Activated CD4-positive, CD25-positive, alpha-beta regulatory T cell treated with anti-CD3 and anti-CD28 coated beads, Interleukin-2, amount 50 U/mL, for 24 hours (primary cell): ENCODE measurements around the gene ELMO1.

Experiments used
- ATAC-seq, 2 donors: fragments of 150-1000 bp; cut with Tn5 transposase; one replicate each; pipeline ENCODE4 v1.10.0; 2021; ENCODE audit warnings: mild to moderate bottlenecking in 1 of 2, moderate library complexity in 1 of 2

The ELMO1 gene

DNA sequence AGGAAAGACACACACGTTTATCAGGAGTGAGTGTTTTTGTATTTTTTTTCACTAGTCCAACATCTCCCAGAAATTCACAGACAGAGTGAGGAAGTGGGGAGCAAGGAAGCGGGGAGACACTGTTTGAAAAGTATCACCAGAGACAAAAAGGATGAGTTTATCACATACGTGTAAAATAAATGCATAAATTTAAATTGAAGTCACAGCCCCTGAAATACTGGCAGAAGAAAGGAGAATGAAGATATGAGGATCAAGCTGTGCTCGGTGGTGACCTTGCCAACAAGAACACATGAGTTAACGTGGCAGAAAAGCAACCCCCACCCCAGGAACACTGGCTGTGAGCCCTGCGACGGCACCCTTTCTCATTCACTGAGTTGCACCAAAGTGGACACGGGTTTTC lies 407.2 kb downstream of the ELMO1 start:
- ATAC-seq: no peak

DNA sequence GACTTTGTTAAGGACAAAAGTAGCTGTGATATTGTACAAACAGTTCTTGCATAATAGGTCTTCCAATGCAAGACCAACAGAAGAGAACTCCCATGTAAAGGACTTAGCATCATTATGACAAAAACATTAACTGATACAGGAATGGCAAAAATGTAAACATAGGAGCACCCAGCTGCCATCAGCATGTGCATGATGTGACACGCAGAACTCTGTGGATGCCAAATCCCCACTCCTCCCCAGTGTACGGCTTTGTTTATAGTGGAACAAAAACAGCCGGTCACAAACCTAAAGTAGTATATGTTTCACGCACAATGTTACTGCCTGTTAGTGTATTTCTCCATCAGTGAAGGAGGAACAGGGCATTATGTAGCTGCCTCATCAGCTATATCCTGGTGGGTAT lies 408.3 kb downstream of the ELMO1 start:
- no peak for ATAC-seq

DNA sequence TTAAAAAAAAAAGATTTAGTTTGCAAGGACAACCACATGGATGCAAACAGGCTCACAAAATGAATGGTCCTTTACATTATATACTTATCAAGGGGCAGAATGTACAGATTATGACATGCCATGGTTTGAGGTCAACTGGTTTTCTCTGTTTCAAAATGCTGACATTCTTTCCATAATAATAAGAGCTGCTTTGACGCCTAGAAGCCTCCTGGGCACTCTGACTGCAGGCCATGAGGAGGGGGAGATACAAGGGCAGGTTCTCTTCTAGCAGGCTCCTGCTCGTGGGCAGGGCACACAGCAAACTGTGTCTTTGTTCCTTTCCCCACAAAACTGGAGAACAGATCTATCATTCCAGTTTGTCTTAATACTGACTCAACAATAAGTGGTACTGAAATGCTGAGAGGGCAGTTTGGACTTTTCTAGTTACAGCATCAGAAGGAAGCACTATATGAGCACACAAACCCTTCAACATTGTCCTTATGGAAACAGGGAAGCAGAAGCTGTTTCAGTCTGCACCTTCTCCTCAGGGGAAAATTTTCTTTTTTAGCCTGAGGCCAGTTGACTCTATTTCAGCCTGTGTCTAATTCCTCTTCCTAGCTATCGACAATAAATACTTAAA lies 409.4 kb downstream of the ELMO1 start:
- ATAC-seq: no peak

DNA sequence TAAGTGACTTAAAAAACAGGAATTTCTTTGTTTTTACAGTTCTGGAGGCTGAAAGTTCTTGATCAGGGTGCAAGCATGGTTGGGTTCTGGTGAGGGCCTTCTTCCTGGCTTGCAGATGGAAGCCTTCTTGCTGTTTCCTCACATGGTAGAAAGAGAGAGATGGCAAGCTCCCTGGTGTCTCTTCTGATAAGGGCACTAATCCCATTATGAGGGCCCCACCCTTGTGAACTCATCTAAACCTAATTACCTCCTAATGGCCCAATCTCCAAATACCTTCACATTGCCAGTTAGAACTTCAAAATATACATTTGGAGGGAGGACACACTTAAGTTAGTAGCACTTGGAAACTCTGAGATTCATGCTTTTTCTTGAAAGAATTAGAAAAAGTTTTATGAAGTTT lies 410.0 kb downstream of the ELMO1 start:
- ATAC-seq: no peak

DNA sequence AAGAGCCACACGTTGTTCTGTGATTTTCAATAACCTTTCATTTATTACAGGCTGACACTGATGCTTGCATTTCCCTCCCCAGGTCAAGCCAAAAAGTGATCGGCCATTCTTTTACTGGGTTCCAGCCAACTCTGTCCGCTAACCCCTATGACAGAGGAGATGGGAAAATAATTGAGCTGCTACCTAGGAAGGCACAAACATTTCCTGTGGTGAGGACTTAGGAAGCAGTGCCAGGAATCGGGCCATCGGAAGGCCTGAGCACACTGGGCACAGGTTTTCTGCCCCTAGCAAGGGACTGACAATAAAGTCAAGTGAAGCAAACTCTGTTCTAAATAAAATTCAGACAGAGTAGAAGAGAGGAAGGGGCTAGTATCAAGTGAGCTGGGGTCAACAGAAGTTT lies 411.4 kb downstream of the ELMO1 start:
- ATAC-seq: no peak

DNA sequence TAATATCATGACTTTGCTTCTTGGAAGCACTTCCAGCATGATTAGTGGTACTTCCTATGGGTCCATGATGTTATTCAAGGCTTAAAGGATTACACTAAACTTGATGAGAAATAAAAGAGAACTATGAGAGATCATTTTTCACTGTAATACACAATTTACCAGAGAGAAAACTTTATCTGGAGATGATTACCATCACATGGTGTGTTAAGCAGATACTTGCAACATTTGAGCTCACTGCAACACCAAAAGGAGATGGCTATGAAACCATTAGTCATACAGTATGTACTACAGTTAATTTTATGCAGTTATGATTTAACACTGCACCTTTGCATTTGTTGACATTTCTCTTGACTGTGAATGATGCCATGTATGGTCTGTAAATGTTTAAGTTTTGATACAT lies 413.0 kb downstream of the ELMO1 start:
- ATAC-seq: no peak

DNA sequence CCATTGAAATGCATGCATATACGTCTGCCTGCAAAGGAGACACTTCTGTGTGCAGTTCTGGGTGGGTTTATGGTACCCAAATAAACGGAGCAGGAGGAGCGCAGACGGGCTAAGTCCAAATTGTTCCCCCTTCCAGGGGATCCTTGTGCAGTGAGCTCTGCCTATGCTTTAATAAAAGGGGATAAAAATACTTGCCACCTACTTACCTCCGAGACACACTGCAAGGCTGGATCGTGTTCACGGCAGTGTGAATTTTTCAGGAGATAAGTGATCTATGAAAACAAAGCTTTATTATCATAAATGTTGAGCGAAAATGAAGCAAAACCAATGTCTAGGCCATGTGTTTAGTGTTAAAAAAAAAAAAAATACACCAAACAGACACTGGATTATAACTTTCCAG lies 415.5 kb downstream of the ELMO1 start:
- ATAC-seq: no peak

DNA sequence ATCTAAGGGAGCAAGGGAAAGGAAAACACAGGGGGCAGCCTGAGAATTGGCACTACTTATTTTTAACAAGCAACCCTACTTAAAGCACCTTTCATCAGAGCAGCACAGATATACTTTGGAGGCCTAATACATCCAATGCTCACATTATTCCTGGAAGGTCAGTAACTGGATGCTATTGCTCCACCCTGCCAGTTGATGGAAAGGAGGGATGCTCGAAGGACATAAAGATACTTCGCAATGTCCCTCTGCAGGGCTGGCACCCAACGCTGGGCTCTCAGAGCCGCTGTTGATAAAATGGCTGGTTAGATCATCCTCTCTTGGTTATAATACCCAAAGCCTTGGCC lies 416.4 kb downstream of the ELMO1 start:
- no peak for ATAC-seq

DNA sequence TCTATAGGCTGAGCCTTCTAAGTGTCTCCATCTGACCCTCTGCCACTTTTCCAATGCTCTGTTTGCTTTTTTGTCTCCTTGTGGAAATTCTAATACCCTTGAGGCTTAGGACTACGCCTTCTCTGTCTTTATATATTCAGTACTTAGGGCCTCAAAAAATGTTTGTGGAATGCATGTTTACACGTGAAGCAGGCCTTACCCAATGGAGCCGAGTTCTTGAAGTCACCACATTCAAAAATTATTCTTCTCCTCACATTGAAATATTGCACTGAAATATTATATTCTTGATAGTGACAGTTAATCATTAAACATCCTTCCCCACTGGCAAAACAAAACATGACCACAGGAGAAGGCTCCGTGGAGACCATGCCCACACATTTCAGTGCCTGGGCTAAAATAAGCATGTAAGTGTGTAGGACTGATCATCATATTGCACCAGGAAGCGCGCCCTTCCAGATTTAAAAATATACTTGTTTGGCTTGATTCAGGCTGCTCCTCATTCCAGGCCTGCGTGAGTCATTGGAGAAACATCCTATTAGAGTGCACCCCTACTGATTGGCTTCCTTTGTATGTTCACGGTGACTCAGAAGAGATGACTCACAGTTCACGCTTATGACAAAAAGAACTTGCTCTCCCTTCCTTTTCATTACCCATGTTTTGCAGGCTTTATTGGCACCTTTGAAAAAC lies 416.9 kb downstream of the ELMO1 start:
- peak; percentile 89 to 96 for ATAC-seq

DNA sequence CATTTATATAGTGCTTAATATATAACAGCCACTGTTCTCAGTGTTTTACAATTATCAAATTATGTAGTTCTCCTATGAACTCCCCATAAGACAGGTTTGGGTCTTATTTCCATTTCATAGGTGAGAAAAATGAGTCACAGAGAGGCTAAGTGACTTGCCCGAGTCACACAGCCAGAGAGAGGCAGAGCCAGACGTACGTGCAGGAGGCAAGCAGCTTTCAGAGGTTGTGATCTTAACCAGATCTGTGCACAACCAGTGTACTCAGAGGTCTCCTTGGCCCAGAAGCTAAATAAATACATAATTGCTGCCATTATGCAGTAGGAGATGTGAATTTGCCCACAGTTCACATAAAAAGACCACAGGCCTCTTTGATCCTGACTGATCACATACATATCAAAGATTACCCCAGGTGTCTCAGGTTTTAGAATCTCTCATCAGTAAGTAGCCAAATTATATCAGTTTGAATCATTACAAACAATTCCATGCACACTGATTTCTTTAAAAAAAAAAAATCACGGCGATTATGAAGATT lies 419.7 kb downstream of the ELMO1 start:
- peak; percentile 69 to 79 for ATAC-seq

DNA sequence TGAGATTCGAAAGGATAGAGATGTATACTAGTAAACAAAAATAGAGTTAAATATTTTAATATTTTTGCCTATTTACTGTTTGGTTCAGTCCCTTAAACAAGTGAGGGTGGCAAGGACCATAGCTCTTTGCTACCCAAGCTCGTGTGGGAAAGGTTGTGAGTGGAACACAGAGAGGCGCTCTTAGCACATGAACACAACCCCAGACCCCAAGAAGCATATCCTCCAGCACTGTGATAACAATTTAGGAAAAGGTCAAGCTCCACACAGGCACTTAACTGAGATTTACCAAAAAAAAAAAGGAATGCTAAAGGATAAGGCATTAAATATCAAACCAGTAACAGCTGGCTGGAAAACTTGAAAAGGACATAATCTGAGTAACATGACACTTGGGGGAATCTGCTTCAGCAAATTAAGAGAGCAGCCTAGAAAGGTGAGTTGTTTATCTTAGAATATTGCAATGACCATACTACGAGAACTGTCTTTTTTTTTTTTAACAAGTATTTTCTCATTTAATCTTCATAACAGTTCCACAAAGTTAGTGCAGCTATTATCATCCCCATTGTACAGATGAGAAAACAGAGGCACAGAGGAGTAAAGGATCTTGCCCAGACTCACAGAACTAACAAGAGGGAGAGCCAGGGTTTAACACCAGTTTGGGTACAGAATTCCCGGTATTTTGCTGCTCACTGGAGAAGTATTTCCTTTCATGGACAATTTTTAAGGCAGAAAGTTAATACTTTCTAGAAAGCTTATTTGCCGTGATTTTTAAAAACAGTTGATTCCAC lies 420.9 kb downstream of the ELMO1 start:
- no peak for ATAC-seq

DNA sequence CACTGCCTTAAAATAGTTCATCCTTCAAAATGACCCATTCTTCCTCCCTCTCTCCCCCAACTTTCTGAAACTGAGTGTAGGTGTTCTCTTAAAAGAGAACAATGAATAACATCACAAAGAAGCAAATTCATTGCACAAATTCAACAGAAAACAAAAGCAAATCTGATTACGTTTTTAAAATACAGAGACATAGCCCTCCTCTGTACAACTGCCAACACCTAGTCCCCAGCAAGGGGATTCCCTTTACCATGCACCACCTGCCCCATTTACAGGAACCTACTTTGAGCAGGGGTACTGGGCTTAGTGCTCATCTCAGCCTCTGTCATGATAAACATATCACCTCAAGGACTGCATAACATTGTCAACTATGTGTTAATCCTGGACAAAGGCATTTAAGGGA lies 421.6 kb downstream of the ELMO1 start:
- ATAC-seq: no peak

DNA sequence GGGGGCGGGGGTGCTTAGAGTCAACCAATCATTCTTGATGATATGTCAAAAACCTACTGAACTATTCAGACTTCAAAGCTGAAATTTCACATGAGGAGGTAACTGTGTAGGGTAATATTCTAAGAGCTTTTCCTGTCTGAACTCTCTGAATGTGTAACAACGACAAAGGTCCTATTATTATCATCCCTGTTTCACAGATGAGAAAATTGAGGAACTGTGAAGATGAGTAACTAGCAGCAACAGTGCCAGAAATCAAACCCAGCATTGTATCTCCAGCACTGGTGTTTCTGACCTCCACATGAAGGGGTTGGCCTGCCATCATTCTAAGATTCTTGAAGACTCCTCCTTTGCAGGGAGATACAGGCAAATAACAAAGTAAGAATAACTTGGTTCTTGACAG lies 429.7 kb downstream of the ELMO1 start:
- ATAC-seq: no peak

DNA sequence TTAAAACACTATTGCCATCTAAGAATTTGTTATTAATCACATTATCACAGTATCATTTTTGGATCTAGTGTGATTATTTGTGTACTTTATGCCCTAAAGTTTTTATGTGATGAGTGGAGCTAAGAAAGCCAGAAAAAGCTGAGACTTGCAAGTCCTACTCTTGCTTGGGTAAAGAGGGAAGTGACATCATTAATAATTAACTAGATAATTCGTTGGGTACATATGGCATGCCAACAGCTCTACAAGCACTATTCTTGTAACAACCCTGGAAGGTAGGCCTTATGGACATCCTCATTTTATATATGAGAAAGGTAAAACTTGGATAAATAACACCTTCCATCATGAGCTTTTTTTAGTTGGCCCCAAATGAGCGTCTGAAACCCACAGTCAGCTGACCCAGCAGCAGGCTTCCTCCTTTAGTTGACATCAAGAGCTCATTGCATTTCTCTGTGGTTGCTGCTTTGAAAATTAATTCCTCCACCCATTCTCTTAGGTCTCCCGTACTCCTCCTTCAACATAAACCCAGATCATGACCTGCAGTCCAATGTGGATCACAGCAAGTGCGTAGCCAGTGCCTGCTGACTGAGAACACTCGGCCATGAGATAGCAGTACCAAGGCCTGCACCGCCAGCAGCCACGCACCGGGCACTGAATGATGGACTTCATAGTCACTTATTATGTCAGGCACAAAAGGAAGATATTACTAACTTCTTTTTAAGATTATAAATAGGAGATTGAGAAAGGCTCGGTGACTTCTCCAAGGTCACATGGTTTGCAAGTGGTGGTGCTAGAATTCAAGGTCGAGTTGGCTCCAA lies 432.4 kb downstream of the ELMO1 start:
- no peak for ATAC-seq

DNA sequence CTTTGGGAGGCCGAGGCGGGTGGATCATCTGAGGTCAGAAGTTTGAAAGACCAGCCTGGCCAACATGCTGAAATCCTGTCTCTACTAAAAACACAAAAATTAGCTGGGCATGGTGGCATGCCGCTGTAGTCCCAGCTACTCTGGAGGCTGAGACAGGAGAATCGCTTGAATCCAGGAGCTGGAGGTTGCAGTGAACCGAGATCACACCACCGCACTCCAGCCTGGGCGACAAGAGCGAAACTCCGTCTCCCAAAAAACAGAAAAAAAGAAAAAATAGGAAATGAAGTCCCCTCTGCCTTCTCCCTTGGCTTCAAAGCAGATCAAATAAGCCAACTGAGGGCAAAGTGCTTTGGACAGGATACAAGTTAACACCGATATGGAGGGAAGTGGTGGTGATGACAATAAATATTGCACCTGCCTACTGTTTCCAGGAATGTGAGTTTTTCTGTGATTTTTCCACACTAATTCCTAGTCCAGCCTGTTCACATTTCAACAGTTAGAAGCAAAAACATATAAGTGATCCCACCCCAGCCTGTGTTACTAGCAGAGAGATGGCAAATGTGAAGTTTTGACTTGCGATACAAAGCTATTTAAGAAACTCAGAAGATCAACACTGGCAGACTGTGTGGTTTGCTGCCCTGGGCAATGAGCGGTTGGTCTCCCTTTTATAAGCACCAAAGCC lies 433.2 kb downstream of the ELMO1 start:
- ATAC-seq: no peak

DNA sequence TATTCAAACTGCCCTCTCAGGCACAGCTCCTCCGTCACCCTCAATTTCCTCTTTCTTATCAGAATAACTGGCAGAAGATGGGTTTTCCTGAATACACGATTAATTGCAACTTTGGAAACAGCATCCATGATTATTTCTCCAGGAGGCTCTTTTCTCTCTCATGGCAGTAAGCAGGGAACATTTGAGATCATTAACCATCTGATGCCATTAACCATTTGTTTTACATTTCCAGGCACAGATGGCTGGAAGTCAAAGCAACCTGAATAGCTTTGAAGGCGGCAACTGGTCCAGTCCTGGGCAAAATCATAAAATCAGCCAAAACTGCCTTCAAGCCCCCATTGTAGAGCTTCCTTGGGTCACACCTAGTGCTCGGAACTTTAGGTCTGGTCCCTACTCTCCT lies 434.9 kb downstream of the ELMO1 start:
- no peak for ATAC-seq

DNA sequence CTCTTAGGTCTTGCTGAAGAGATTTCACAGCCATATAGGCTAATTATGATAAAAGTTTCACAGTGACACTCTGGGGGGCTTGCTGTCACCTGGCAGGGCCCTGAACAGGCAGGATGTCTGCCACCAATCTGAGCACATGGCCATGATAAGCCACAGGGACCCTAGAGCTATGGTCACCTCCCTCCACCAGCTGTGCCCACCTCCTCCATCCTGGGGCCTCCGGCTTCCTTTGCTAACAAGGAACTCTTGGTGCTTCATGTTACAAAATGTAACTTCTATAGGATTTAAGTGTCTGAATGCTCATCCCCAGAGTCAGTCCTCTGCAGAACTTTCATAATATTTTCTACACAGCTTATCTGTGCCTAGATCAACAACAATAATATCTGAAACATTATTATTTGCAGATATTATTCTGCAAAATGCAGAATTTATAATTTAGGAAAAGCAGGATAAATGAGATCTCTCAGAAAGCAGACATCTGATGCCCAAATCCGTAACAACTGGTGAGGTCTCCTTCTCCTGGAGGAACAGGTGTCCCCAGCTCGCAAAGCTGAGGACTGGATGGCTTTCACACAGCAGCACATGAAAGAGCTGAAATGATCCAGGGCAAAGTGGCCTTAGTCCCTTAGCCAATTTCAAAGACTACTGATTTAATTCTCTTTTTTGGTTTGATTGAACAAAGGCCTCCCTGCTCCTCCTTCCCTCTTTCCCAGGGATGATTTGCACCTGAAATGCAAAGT lies 437.3 kb downstream of the ELMO1 start:
- no peak for ATAC-seq

DNA sequence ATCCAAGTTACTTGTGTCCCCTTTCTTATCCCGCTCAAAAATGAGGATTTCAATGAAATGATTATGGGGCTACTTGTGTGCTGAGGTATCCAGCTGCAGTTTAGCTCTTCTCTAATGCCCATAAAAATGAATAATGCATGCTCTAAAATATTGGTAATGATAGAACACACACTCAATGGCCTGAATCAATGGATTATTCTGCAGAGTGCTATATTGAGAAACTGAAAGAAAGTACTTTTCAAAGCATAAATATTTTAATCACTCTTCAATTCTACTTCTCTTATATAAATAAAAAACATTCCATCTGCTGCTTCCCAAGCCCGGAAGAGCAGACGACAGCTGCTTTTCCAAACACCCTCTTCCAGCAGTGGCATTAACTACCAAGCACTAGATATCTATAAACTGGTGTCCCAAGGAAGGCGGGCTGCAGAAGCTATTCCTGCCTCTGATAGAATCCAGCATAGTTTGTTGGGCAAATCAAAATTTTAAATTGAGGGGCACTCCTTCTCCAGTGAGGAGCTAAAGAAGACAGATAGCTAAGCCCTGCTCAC lies 439.5 kb downstream of the ELMO1 start:
- ATAC-seq: no peak

DNA sequence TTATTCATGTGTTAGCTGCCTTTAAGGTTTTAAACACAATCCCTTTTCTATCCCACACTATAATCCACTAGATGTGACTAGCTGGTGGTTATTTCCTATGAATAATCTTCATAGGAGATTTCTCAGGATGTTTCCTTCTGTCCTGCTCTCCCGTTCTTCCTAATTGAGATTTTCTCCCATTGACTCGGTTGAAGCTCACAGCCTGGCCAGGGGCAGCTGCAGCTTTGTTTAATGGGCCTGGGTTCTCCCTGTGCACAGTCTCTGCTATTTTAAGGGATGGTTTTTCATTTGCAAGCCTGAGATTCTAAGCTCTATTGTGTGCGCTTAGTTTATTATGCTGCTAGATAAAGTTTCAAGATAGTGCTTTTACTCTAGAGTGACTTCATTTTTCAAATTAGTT lies 441.0 kb downstream of the ELMO1 start:
- ATAC-seq: no peak

DNA sequence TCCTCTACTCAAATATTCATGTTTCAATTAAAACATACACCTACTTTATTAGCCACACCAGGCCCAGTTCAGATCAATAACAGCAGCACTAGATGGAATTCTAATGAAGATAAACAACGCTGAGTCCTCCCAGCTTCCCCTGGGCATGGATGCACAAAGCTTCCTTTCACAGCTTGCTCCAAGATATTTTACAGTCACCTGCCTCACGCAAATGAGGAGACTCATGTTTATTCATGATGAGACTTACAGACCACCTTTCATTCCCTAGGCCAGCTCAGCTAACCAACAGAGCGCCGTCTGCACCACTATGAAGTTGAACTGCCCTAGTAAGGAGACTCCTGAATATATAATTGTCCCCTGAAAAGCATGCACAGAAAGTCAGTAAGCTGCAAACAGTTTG lies 441.4 kb downstream of the ELMO1 start:
- ATAC-seq: no peak

DNA sequence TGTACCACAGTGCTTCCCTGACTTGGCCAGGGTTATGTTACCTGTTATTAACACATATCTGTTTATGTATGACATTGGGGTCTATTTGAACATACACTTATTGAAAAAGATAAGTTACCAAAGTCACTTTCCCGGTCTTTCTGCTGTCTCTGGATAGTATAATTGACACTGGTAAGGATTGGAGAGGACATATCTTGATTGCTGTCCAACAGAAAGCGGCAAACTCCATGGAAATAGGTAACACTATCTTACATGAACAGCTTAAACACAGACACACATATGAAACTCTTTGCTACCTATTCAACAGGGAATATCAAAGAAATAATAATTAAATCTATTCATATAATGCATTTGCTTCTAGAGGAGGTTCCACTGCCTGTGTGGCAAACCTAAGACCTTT lies 441.9 kb downstream of the ELMO1 start:
- ATAC-seq: no peak
